Ishikawa (cell line): ENCODE data around the gene PPP4R1.

ENCODE experiments used
- CEBPB ChIP-seq: IDR thresholded peaks from 2 replicates; pipeline ENCODE4 v1.6.1; 2012
- CREB1 ChIP-seq: IDR thresholded peaks from 2 replicates; pipeline ENCODE4 v1.6.1; 2012; ENCODE audit warnings: low read depth
- EGR1 ChIP-seq: IDR thresholded peaks from 2 replicates; pipeline ENCODE4 v1.6.1; 2012
- EP300 ChIP-seq: IDR thresholded peaks from 2 replicates; pipeline ENCODE4 v1.6.1; 2012; ENCODE audit warnings: borderline replicate concordance
- FOXM1 ChIP-seq: IDR thresholded peaks from 2 replicates; pipeline ENCODE4 v1.6.1; 2012; ENCODE audit warnings: low read depth, borderline replicate concordance
- MAX ChIP-seq: IDR thresholded peaks from 2 replicates; pipeline ENCODE4 v1.6.1; 2012
- NFIC ChIP-seq: IDR thresholded peaks from 2 replicates; pipeline ENCODE4 v1.6.1; 2012
- RAD21 ChIP-seq: IDR thresholded peaks from 2 replicates; pipeline ENCODE4 v1.6.1; 2012; ENCODE audit warnings: low read depth
- REST ChIP-seq: IDR thresholded peaks from 2 replicates; pipeline ENCODE4 v1.6.1; 2012; ENCODE audit warnings: low read depth, mild to moderate bottlenecking
- TAF1 ChIP-seq: IDR thresholded peaks from 2 replicates; pipeline ENCODE4 v1.6.1; 2012; ENCODE audit warnings: low read depth, mild to moderate bottlenecking
- TCF12 ChIP-seq: IDR thresholded peaks from 2 replicates; pipeline ENCODE4 v1.6.1; 2012; ENCODE audit warnings: low read depth
- TEAD4 ChIP-seq: IDR thresholded peaks from 2 replicates; pipeline ENCODE4 v1.6.1; 2012
- USF1 ChIP-seq: IDR thresholded peaks from 2 replicates; pipeline ENCODE4 v1.6.1; 2012
- YY1 ChIP-seq: IDR thresholded peaks from 2 replicates; pipeline ENCODE4 v1.6.1; 2012; ENCODE audit warnings: low read depth
- ZBTB7A ChIP-seq: IDR thresholded peaks from 2 replicates; pipeline ENCODE4 v1.6.1; 2012; ENCODE audit warnings: low read depth

PPP4R1 gene

DNA sequence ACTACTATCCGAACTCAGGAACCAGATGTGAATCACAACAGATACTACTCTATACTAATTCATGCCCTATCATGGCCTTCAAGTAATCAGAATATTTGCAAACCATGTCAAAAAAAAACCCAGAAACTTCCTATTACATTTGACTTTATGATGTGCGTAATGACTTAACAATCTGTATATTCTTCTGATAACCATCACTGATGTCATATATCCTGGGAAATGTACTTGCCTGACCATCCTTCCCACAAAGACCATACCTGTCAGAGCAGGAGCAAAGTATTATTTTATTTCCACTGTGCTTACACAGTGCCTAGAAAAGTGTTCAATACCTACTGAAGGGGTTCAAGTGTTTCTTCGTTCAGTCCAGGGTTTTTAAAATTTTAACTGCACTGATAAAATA is 27.5 kb downstream of the PPP4R1 start:
- TF ChIP-seq CEBPB (no peak), NFIC (no peak), FOXM1 (no peak), RAD21 (no peak), REST (no peak), TEAD4 (no peak), TCF12 (no peak), USF1 (no peak), MAX (no peak), EP300 (no peak), YY1 (no peak), ZBTB7A (no peak), TAF1 (no peak), EGR1 (no peak), CREB1 (no peak)

DNA sequence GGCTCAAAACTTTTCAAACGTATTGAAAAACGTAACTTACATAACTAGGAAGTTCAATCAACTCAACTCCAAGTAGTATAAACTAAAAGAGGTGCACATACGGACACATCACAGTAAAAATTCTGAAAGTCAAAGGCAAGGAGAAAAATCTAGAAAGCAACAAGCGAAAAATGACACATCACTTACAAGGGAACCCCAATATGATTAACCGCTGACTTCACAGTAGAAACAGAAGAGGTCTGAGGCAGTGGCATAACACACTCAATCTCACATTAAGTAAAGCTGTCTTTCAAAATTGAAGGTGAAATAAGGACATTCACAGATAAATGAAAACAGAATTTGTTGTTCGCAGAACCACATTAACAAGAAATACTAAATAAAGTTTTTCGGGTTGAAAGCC is 32.7 kb downstream of the PPP4R1 start:
- no peak for TF ChIP-seq EP300
- TF ChIP-seq FOXM1: no peak
- no peak for TF ChIP-seq USF1
- TF ChIP-seq CREB1: no peak
- no peak for TF ChIP-seq REST

DNA sequence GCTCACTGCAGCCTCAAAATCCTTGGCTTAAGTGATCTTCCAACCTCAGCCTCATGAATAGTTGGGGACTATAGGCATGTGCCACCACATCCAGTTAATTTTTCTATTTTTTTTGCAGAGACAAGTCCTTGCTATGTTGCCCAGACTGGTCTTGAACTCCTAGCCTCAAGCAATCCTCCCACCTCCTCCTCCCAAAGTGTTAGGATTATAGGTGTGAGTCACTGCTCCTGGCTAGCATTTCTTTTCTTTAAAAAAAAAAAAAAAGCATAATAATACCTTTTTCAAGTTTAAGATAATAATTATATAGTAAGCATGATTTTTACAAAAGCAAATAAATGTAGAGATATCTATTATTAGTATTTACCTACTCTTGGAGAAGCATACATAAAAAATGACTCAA is 36.1 kb downstream of the PPP4R1 start:
- TF ChIP-seq USF1: no peak
- TF ChIP-seq RAD21: no peak
- TF ChIP-seq EGR1: no peak
- no peak for TF ChIP-seq ZBTB7A
- TF ChIP-seq EP300: no peak
- TF ChIP-seq TCF12: no peak
- TF ChIP-seq CEBPB: no peak
- TF ChIP-seq TAF1: no peak

DNA sequence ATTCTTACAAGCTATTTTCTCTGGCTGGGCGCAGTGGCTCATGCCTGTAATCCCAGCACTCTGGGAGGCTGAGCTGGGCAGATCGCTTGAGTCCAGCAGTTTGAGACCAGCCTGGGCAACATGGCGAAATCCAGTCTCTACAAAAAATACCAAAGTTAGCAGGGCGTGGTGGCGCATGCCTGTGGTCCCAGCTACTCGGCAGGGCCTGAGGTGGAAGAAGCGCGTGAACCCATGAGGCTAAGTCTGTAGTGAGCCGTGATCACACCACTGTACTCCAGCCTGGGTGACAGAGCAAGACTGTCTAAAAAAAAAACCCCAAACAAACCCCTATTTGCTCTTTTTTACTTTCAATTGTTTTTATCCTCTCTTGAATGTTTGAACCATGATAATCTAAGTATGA is 37.0 kb downstream of the PPP4R1 start:
- TF ChIP-seq NFIC (no peak), FOXM1 (no peak), CEBPB (no peak), CREB1 (no peak)

DNA sequence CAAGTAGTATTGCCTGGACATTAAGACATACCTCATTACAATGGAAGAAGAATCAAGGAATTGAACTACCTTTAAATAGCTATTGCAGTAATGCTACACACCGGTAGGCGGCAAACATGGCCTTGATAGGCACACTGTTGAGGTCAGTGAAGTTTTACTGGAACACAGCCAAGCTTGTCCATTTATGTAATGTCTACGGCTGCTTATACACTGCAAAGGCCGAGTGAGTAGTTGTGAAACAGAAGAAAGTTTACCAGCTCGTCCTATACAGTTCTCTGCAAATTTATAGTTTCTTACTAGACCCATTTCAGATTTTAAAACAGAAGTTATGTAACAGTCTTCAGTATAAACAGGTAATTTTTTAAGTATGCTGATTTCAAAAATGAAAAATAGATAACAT is 38.8 kb downstream of the PPP4R1 start:
- TF ChIP-seq EGR1: no peak
- peak; percentile 30; the same call in 1 of the 2 replicates for TF ChIP-seq TEAD4
- peak; percentile 92 for TF ChIP-seq NFIC
- TF ChIP-seq RAD21: peak; percentile 88
- TF ChIP-seq YY1: no peak
- TF ChIP-seq TAF1: no peak

DNA sequence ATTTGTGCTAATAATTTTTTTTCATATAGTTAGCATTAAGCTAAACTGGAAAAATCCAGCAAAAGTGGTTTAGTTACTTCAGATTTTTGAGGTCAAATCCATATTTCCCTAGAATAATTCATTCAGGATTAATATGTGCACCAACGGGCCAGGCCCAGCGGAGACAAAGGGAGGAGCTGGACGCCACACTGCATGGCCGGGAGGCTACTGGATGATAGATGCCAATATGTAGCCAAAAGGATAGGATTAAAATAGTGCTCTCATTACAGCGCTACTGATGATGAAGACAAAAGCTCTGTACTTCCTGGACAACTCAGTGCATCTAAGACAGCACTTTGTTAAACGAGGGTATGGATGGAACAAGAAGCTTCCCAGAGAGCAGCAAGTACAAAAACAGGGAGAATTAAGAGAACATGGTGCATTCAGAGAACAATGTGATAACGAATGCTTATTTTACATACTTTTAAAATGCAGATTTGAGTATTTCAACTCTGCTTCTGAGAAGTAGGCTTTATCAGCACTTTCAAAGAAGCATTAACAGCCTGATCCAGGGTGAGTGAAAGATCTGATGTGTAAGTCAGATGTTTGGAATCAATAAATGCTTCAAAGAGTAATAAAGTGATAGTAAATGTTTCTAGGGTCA is 39.8 kb downstream of the PPP4R1 start:
- TF ChIP-seq CEBPB (no peak), YY1 (no peak), TAF1 (no peak), ZBTB7A (no peak), MAX (no peak), USF1 (no peak)
